ENCODE results near the gene CAPN1. TPM values are rescaled to one million over a fixed set of nuclear protein-coding genes. Genes with fewer than 3 reads are reported as not detected.

The CAPN1 gene
- polyA plus RNA-seq, 2 of the 4 experiments (the other 2 are of a cell fraction) = 63.7 to 93.1 TPM

DNA sequence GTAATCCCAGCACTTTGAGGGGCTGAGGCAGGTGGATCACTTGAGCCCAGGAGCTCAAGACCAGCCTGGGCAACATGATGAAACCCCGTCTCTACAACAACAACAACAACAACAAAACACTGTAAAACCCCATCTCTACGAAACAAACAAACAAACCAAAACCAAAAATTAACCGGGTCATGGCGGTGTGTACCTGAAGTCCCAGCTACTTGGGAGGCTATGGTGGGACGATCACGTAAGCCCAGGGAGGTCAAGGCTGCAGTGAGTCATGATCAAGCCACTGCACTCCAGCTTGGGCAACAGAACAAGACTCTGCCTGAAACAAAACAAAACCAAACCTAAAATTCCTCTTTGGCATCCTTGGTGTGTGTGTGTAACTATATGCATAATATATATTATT is 73.0 kb downstream of the CAPN1 start:
- ATAC-seq = no peak
- POLR2A ChIA-PET = no interaction called here
- Histone ChIP-seq H3K9me3 (no peaks in the 10 kb centered on the region), H3K4me1 (no peaks in the 10 kb centered on the region), H3K4me3 (no peak overlapping the region), H3K27ac (no peak overlapping the region), H3K4me2 (no peak overlapping the region)
- no peak for FAIRE-seq
- CTCF ChIA-PET = interaction anchor here (0.7 to 76.3 kb wide), 9 partner anchors 8 to 144 kb away, joined by 3 to 3090 read pairs (median 4); partner anchors contain the start of genes CDC42EP2, DPF2, TIGD3 and TM7SF2
- TF ChIP-seq HOXB5 (CRISPR knock-in tag; IDR thresholded peaks at IDR 0.05) = no peak
- no peak for TF ChIP-seq CHD2 (IDR thresholded peaks at IDR 0.05; ENCODE audit: low read length, partially characterized antibody)
- no peak for TF ChIP-seq JUN (IDR thresholded peaks at IDR 0.05)
- no peak for DNase-seq (ENCODE audit: low read depth in 1 of 2, low spot score in 1 of 2)
- 61% methylated on average over 6 of the region's 6 CpGs for WGBS (ENCODE audit: missing lambda C conversion rate)

DNA sequence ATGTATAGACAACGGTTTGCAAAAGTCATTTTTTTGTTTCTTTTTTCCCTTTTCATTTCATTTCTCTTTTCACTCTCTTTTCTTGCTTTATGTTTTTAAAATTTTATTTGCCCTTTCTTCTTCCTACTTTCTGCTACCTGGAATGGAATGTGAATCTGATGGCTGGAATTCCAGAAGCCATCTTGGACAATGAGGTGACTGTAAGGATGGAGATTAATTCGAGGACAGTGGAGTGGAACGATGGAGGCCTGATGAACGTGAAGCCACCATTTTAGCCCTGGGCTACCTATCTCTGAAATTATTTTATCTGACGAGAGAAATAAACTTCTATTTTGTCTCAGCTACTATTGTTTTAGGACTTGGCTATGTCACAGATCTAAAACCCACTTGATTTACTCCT is 77.3 kb downstream of the CAPN1 start:
- CTCF ChIA-PET = interaction anchor here (1.2 to 76.3 kb wide), 3 partner anchors 8 to 57 kb away, joined by 3 to 3090 read pairs (median 9); partner anchors contain the start of genes CDC42EP2, DPF2 and TIGD3
- Histone ChIP-seq H3K4me1 (peaks cover 11% of the 10 kb centered on the region), H3K4me2 (no peak overlapping the region), H3K9me3 (no peaks in the 10 kb centered on the region), H3K27ac (no peak overlapping the region), H3K4me3 (no peak overlapping the region)
- WGBS (ENCODE audit: missing lambda C conversion rate) = 70% methylated on average over 5 of the region's 5 CpGs
- DNase-seq (ENCODE audit: low read depth in 1 of 2, low spot score in 1 of 2) (no peak), FAIRE-seq (no peak), ATAC-seq (no peak)
- no peak for TF ChIP-seq KDM1A (IDR thresholded peaks at IDR 0.05; ENCODE audit: low read depth)
- TF ChIP-seq HDAC2 (IDR thresholded peaks at IDR 0.05) = no peak
- TF ChIP-seq JUNB (IDR thresholded peaks at IDR 0.05) = no peak
- POLR2A ChIA-PET = no interaction called here

DNA sequence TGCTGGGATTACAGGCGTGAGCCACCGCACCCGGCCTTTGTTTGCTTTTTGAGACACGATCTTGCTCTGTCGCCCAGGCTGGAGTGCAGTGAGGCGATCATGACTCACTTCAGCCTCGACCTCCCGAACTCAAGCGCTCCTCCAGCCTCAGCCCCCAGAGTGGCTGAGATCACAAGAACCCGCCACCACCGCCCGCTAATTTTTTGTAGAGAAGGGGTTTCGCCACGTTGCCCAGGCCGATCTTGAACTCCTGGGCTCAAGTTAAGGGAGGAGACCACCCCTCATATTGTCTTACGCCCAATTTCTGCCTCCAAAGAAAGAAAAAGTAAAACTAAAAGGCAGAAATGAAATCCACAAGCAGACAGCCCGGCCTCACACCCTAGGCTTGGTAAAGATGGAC is 78.6 kb downstream of the CAPN1 start:
- no peak for TF ChIP-seq SMC3 (IDR thresholded peaks at IDR 0.05)
- TF ChIP-seq SREBF2 (IDR thresholded peaks at IDR 0.05) = no peak
- TF ChIP-seq KDM1A (IDR thresholded peaks at IDR 0.05; ENCODE audit: low read depth) = no peak
- TF ChIP-seq, protein P1, sequence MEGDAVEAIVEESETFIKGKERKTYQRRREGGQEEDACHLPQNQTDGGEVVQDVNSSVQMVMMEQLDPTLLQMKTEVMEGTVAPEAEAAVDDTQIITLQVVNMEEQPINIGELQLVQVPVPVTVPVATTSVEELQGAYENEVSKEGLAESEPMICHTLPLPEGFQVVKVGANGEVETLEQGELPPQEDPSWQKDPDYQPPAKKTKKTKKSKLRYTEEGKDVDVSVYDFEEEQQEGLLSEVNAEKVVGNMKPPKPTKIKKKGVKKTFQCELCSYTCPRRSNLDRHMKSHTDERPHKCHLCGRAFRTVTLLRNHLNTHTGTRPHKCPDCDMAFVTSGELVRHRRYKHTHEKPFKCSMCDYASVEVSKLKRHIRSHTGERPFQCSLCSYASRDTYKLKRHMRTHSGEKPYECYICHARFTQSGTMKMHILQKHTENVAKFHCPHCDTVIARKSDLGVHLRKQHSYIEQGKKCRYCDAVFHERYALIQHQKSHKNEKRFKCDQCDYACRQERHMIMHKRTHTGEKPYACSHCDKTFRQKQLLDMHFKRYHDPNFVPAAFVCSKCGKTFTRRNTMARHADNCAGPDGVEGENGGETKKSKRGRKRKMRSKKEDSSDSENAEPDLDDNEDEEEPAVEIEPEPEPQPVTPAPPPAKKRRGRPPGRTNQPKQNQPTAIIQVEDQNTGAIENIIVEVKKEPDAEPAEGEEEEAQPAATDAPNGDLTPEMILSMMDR (IDR thresholded peaks at IDR 0.05) = no peak
- Histone ChIP-seq H3K4me2 (no peak overlapping the region), H3K27ac (no peak overlapping the region), H3K9me3 (no peaks in the 10 kb centered on the region), H3K4me1 (peaks cover 11% of the 10 kb centered on the region), H3K4me3 (no peak overlapping the region)
- FAIRE-seq (no peak), ATAC-seq (no peak), DNase-seq (ENCODE audit: low read depth in 1 of 2, low spot score in 1 of 2) (no peak)
- ChIA-PET POLR2A (interaction anchor here (0.6 kb wide), 1 partner anchor 43 kb away, joined by 4 read pairs; no protein-coding TSS in a partner anchor), CTCF (interaction anchor here (76.3 kb wide), 1 partner anchor 55 kb away, joined by 3090 read pairs; the partner anchor contains the start of genes CDC42EP2, DPF2 and TIGD3)
- 94% methylated on average over 17 of the region's 17 CpGs for WGBS (ENCODE audit: missing lambda C conversion rate)

DNA sequence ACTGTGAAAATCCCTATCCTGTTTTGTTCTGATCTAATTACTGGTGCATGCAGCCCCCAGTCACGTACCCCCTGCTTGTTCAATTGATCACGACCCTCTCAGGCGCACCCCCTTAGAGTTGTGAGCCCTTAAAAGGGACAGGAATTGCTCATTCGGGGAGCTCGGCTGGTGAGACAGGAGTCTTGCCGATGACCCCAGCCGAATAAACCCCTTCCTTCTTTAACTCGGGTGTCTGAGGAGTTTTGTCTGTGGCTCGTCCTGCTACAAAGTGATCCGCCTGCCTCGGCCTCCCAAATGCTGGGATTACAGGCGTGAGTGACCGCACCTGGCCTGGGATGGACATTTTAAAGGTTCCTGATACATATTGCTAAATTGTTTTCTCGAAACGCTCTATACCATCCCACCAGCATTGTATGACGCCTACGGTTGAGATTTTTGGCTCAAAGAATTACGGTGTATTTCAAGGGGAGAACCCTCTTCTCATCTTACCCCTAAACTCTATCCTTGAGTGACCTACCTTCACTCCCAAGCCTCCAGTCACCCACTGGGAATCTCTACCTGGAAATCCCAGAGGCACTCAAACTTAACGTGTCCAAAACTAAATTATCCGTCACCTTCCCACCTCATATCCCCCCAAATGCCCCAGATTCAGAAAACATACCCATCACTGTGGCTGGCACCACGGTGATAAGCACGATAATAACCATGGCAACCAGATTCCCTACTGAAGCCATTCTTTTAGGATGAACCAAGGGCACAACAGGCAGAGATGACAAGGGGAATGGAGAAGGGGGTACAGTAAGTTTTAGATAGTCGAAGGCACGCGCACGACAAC is 79.2 kb downstream of the CAPN1 start:
- POLR2A ChIA-PET = interaction anchor here (0.6 to 1.7 kb wide), 7 partner anchors 14 to 72 kb away, joined by 3 to 11 read pairs (median 4); partner anchors contain the start of genes CDC42EP2 and DPF2
- DNase-seq (ENCODE audit: low read depth in 1 of 2, low spot score in 1 of 2) = peak in 1 of 2 experiments; percentile 43
- TF ChIP-seq RFX5 (IDR thresholded peaks at IDR 0.05) (no peak), TFCP2L1 (CRISPR knock-in tag; IDR thresholded peaks at IDR 0.05) (no peak), RNF2 (IDR thresholded peaks at IDR 0.05; ENCODE audit: borderline replicate concordance, low read depth) (no peak)
- TF ChIP-seq, protein P2, sequence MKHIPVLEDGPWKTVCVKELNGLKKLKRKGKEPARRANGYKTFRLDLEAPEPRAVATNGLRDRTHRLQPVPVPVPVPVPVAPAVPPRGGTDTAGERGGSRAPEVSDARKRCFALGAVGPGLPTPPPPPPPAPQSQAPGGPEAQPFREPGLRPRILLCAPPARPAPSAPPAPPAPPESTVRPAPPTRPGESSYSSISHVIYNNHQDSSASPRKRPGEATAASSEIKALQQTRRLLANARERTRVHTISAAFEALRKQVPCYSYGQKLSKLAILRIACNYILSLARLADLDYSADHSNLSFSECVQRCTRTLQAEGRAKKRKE (CRISPR knock-in tag; IDR thresholded peaks at IDR 0.05; ENCODE audit: low read depth) = 0 out of 2 replicates have a peak, but pooled peaks have one; percentile 11
- peak overlapping the region; percentile 82 to 93 for H3K27ac ChIP-seq
- FAIRE-seq = no peak
- H3K4me2 ChIP-seq = peak overlapping the region; percentile 95
- ATAC-seq = peak; percentile 58 to 63
- CTCF ChIA-PET = interaction anchor here (1.2 to 76.3 kb wide), 3 partner anchors 9 to 56 kb away, joined by 3 to 3090 read pairs (median 4); partner anchors contain the start of genes CDC42EP2, DPF2 and TIGD3
- H3K4me1 ChIP-seq = peaks cover 11% of the 10 kb centered on the region
- peak overlapping the region; percentile 77 for H3K4me3 ChIP-seq
- 67% methylated on average over 26 of the region's 26 CpGs for WGBS (ENCODE audit: missing lambda C conversion rate)
- H3K9me3 ChIP-seq = no peaks in the 10 kb centered on the region

Small RNAs within 50 kb of the gene (small RNA-seq; reads per million reads assigned to genes)
- gene HIGD1AP10 (0 reads per million in 6 experiments), gene PDCL2P2 (0 reads per million in 6 experiments), gene RNU2-23P (0.16 to 183 (median 19.8) reads per million in 6 experiments)

Other genes with a start within 250 kb of the CAPN1 start
- gene GPHA2, start 246.0 kb upstream of the CAPN1 start, polyA plus RNA-seq (2011; rRNA removed) = not detected in 2 replicates
- not detected in 3 replicates for gene GPHA2, start 246.0 kb upstream of the CAPN1 start, polyA plus RNA-seq (2017; fragmentation: RNase III; extraction: RNeasy Plus Mini Kit Qiagen cat#74134 plus additional on column Dnase treatment)
- gene MAJIN, start 209.8 kb upstream of the CAPN1 start, polyA plus RNA-seq (2011; rRNA removed) = 0.12 and 0.24 TPM in 2 replicates
- gene MAJIN, start 209.8 kb upstream of the CAPN1 start, polyA plus RNA-seq (2017; fragmentation: RNase III; extraction: RNeasy Plus Mini Kit Qiagen cat#74134 plus additional on column Dnase treatment) = not detected in 3 replicates
- gene BATF2, start 185.0 kb upstream of the CAPN1 start, polyA plus RNA-seq (2011; rRNA removed) = 0.67 and 0.79 TPM in 2 replicates
- 0.21 to 0.35 TPM (median 0.29 TPM) in 3 replicates for gene BATF2, start 185.0 kb upstream of the CAPN1 start, polyA plus RNA-seq (2017; fragmentation: RNase III; extraction: RNeasy Plus Mini Kit Qiagen cat#74134 plus additional on column Dnase treatment)
- 117 and 129 TPM in 2 replicates for gene ARL2, start 167.8 kb upstream of the CAPN1 start, polyA plus RNA-seq (2011; rRNA removed)
- gene ARL2, start 167.8 kb upstream of the CAPN1 start, polyA plus RNA-seq (2017; fragmentation: RNase III; extraction: RNeasy Plus Mini Kit Qiagen cat#74134 plus additional on column Dnase treatment) = 136 to 166 TPM (median 160 TPM) in 3 replicates
- 13.4 and 15.8 TPM in 2 replicates for gene SNX15, start 154.5 kb upstream of the CAPN1 start, polyA plus RNA-seq (2011; rRNA removed)
- gene SNX15, start 154.5 kb upstream of the CAPN1 start, polyA plus RNA-seq (2017; fragmentation: RNase III; extraction: RNeasy Plus Mini Kit Qiagen cat#74134 plus additional on column Dnase treatment) = 17.0 to 18.4 TPM (median 17.7 TPM) in 3 replicates
- 9.4 and 12.9 TPM in 2 replicates for gene SAC3D1, start 140.7 kb upstream of the CAPN1 start, polyA plus RNA-seq (2011; rRNA removed)
- gene SAC3D1, start 140.7 kb upstream of the CAPN1 start, polyA plus RNA-seq (2017; fragmentation: RNase III; extraction: RNeasy Plus Mini Kit Qiagen cat#74134 plus additional on column Dnase treatment) = 29.0 to 31.0 TPM (median 30.4 TPM) in 3 replicates
- not detected in 2 replicates for gene NAALADL1, start 123.4 kb upstream of the CAPN1 start, polyA plus RNA-seq (2011; rRNA removed)
- not detected in 3 replicates for gene NAALADL1, start 123.4 kb upstream of the CAPN1 start, polyA plus RNA-seq (2017; fragmentation: RNase III; extraction: RNeasy Plus Mini Kit Qiagen cat#74134 plus additional on column Dnase treatment)
- gene CDCA5, start 97.9 kb upstream of the CAPN1 start, polyA plus RNA-seq (2011; rRNA removed) = 28.0 and 30.9 TPM in 2 replicates
- gene CDCA5, start 97.9 kb upstream of the CAPN1 start, polyA plus RNA-seq (2017; fragmentation: RNase III; extraction: RNeasy Plus Mini Kit Qiagen cat#74134 plus additional on column Dnase treatment) = 43.1 to 46.0 TPM (median 44.1 TPM) in 3 replicates
- 27.7 and 30.1 TPM in 2 replicates for gene ZFPL1, start 97.7 kb upstream of the CAPN1 start, polyA plus RNA-seq (2011; rRNA removed)
- 29.2 to 33.5 TPM (median 31.7 TPM) in 3 replicates for gene ZFPL1, start 97.7 kb upstream of the CAPN1 start, polyA plus RNA-seq (2017; fragmentation: RNase III; extraction: RNeasy Plus Mini Kit Qiagen cat#74134 plus additional on column Dnase treatment)
- 37.2 and 44.7 TPM in 2 replicates for gene VPS51, start 85.7 kb upstream of the CAPN1 start, polyA plus RNA-seq (2011; rRNA removed)
- gene VPS51, start 85.7 kb upstream of the CAPN1 start, polyA plus RNA-seq (2017; fragmentation: RNase III; extraction: RNeasy Plus Mini Kit Qiagen cat#74134 plus additional on column Dnase treatment) = 46.7 to 51.7 TPM (median 51.0 TPM) in 3 replicates
- 8.2 and 9.6 TPM in 2 replicates for gene TM7SF2, start 70.1 kb upstream of the CAPN1 start, polyA plus RNA-seq (2011; rRNA removed)
- gene TM7SF2, start 70.1 kb upstream of the CAPN1 start, polyA plus RNA-seq (2017; fragmentation: RNase III; extraction: RNeasy Plus Mini Kit Qiagen cat#74134 plus additional on column Dnase treatment) = 6.9 to 9.7 TPM (median 8.2 TPM) in 3 replicates
- gene ZNHIT2, start 64.2 kb upstream of the CAPN1 start, polyA plus RNA-seq (2011; rRNA removed) = 5.5 and 6.0 TPM in 2 replicates
- 12.4 to 14.0 TPM (median 13.5 TPM) in 3 replicates for gene ZNHIT2, start 64.2 kb upstream of the CAPN1 start, polyA plus RNA-seq (2017; fragmentation: RNase III; extraction: RNeasy Plus Mini Kit Qiagen cat#74134 plus additional on column Dnase treatment)
- gene FAU, start 59.8 kb upstream of the CAPN1 start, polyA plus RNA-seq (2011; rRNA removed) = 401 and 591 TPM in 2 replicates
- 866 to 893 TPM (median 878 TPM) in 3 replicates for gene FAU, start 59.8 kb upstream of the CAPN1 start, polyA plus RNA-seq (2017; fragmentation: RNase III; extraction: RNeasy Plus Mini Kit Qiagen cat#74134 plus additional on column Dnase treatment)
- 55.5 and 61.8 TPM in 2 replicates for gene MRPL49, start 59.6 kb upstream of the CAPN1 start, polyA plus RNA-seq (2011; rRNA removed)
- gene MRPL49, start 59.6 kb upstream of the CAPN1 start, polyA plus RNA-seq (2017; fragmentation: RNase III; extraction: RNeasy Plus Mini Kit Qiagen cat#74134 plus additional on column Dnase treatment) = 62.7 to 65.5 TPM (median 64.5 TPM) in 3 replicates
- gene SYVN1, start 47.4 kb upstream of the CAPN1 start, polyA plus RNA-seq (2011; rRNA removed) = 21.4 and 50.4 TPM in 2 replicates
- gene SYVN1, start 47.4 kb upstream of the CAPN1 start, polyA plus RNA-seq (2017; fragmentation: RNase III; extraction: RNeasy Plus Mini Kit Qiagen cat#74134 plus additional on column Dnase treatment) = 22.4 to 26.9 TPM (median 25.1 TPM) in 3 replicates
- gene SPDYC, start 11.7 kb upstream of the CAPN1 start, polyA plus RNA-seq (2011; rRNA removed) = not detected in 2 replicates
- gene SPDYC, start 11.7 kb upstream of the CAPN1 start, polyA plus RNA-seq (2017; fragmentation: RNase III; extraction: RNeasy Plus Mini Kit Qiagen cat#74134 plus additional on column Dnase treatment) = not detected in 3 replicates
- gene POLA2, start 80.0 kb downstream of the CAPN1 start, polyA plus RNA-seq (2011; rRNA removed) = 52.3 and 55.6 TPM in 2 replicates
- 33.8 to 34.5 TPM (median 34.1 TPM) in 3 replicates for gene POLA2, start 80.0 kb downstream of the CAPN1 start, polyA plus RNA-seq (2017; fragmentation: RNase III; extraction: RNeasy Plus Mini Kit Qiagen cat#74134 plus additional on column Dnase treatment)
- gene CDC42EP2, start 132.9 kb downstream of the CAPN1 start, polyA plus RNA-seq (2011; rRNA removed) = 3.0 and 3.7 TPM in 2 replicates
- gene CDC42EP2, start 132.9 kb downstream of the CAPN1 start, polyA plus RNA-seq (2017; fragmentation: RNase III; extraction: RNeasy Plus Mini Kit Qiagen cat#74134 plus additional on column Dnase treatment) = 8.0 to 10.1 TPM (median 8.5 TPM) in 3 replicates
- gene DPF2, start 151.9 kb downstream of the CAPN1 start, polyA plus RNA-seq (2011; rRNA removed) = 35.6 and 36.3 TPM in 2 replicates
- gene DPF2, start 151.9 kb downstream of the CAPN1 start, polyA plus RNA-seq (2017; fragmentation: RNase III; extraction: RNeasy Plus Mini Kit Qiagen cat#74134 plus additional on column Dnase treatment) = 34.8 to 39.8 TPM (median 35.7 TPM) in 3 replicates
- gene TIGD3, start 172.8 kb downstream of the CAPN1 start, polyA plus RNA-seq (2011; rRNA removed) = 0.30 and 0.37 TPM in 2 replicates
- 0.54 to 0.71 TPM (median 0.66 TPM) in 3 replicates for gene TIGD3, start 172.8 kb downstream of the CAPN1 start, polyA plus RNA-seq (2017; fragmentation: RNase III; extraction: RNeasy Plus Mini Kit Qiagen cat#74134 plus additional on column Dnase treatment)
- 3.1 and 4.9 TPM in 2 replicates for gene SLC25A45, start 200.7 kb downstream of the CAPN1 start, polyA plus RNA-seq (2011; rRNA removed)
- 7.9 to 8.6 TPM (median 8.1 TPM) in 3 replicates for gene SLC25A45, start 200.7 kb downstream of the CAPN1 start, polyA plus RNA-seq (2017; fragmentation: RNase III; extraction: RNeasy Plus Mini Kit Qiagen cat#74134 plus additional on column Dnase treatment)
- 12.2 and 12.9 TPM in 2 replicates for gene FRMD8, start 204.7 kb downstream of the CAPN1 start, polyA plus RNA-seq (2011; rRNA removed)
- 16.5 to 20.0 TPM (median 17.4 TPM) in 3 replicates for gene FRMD8, start 204.7 kb downstream of the CAPN1 start, polyA plus RNA-seq (2017; fragmentation: RNase III; extraction: RNeasy Plus Mini Kit Qiagen cat#74134 plus additional on column Dnase treatment)
- gene NEAT1, start 240.9 kb downstream of the CAPN1 start, polyA plus RNA-seq (2011; rRNA removed) = 181 and 314 TPM in 2 replicates
- 1,009 to 1,407 TPM (median 1,223 TPM) in 3 replicates for gene NEAT1, start 240.9 kb downstream of the CAPN1 start, polyA plus RNA-seq (2017; fragmentation: RNase III; extraction: RNeasy Plus Mini Kit Qiagen cat#74134 plus additional on column Dnase treatment)

Measured in A549 (cell line).